ENCODE data around the gene ADAP1.

DNA sequence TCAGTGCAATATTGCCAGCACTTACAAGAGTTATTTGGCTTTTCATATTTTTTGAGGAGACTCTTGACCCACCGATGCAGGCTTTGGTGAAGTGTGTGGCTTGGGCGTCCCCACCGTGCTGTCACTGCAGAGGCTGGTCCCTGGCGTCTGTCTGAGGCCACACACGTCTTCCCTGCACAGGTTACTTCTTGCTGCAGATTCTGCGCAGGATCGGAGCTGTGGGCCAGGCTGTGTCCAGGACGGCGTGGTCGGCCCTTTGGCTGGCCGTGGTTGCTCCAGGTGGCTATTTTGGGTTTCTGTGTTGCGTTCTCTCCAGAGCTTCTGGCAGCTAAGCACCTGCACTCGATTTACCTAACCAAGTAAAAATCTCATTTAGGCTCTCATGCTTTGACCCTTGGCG is 103.3 kb downstream of the ADAP1 start:
- TF ChIP-seq EP300 (IDR thresholded peaks at IDR 0.05) (no peak), POLR2AphosphoS5 (IDR thresholded peaks at IDR 0.05) (no peak)
